CD8-positive, alpha-beta memory T cell (primary cell): ENCODE measurements around the gene ANO6. TPM values are rescaled to one million over a fixed set of nuclear protein-coding genes. Genes with fewer than 3 reads are reported as not detected.

Source experiments
- CTCF ChIA-PET: fragments of 350-600 bp; sonication (Branson Sonifier 250); formaldehyde crosslinking; loops from one replicate; lab custom pipeline; 2021; ENCODE audit warnings: antibody characterized with exemption; lab: Charles Lee
- POLR2A ChIA-PET: fragments of 350-600 bp; sonication (Branson Sonifier 250); formaldehyde crosslinking; loops from one replicate; lab custom pipeline; 2021; ENCODE audit warnings: antibody characterized with exemption; lab: Charles Lee
- DNase-seq, 5 donors: peaks; one replicate each; pipeline versions ENCODE4 v3.0.0 to v3.0.0-alpha.2; 2020 to 2022; ENCODE audit warnings: mixed read lengths in 1 of 5
- H3K27ac ChIP-seq: one replicate; pipeline ENCODE4 v1.7.0; 2013; ENCODE audit warnings: low read depth, mild to moderate bottlenecking, low read length, moderate library complexity
- H3K27me3 ChIP-seq: 2 replicates; pipeline ENCODE4 v1.7.0; 2013; ENCODE audit warnings: low read length, mild to moderate bottlenecking; ENCODE audit not compliant: insufficient read depth, poor library complexity, severe bottlenecking
- H3K36me3 ChIP-seq: 2 replicates; pipeline ENCODE4 v1.7.0; 2013; ENCODE audit warnings: mild to moderate bottlenecking, low read length, moderate library complexity; ENCODE audit not compliant: insufficient read depth
- H3K4me1 ChIP-seq: 2 replicates; pipeline ENCODE4 v1.7.0; 2013; ENCODE audit warnings: mild to moderate bottlenecking, low read length, moderate library complexity; ENCODE audit not compliant: insufficient read depth
- H3K4me3 ChIP-seq: 2 replicates; pipeline ENCODE4 v1.7.0; 2013; ENCODE audit warnings: mild to moderate bottlenecking, low read length
- H3K9me3 ChIP-seq: 2 replicates; pipeline ENCODE4 v1.7.0; 2013; ENCODE audit warnings: mild to moderate bottlenecking, low read length
- H3K27ac Mint-ChIP-seq, 8 donors: one replicate each; pipeline ENCODE4 v1.8.0; 2020 to 2021; ENCODE audit warnings: mixed read lengths in 8 of 8, mild to moderate bottlenecking in 6 of 8, inconsistent platforms in 3 of 8, moderate library complexity in 3 of 8
- H3K27me3 Mint-ChIP-seq, 2 donors: one replicate each; pipeline ENCODE4 v1.8.0; 2020 to 2021; ENCODE audit warnings: mixed read lengths in 2 of 2, mild to moderate bottlenecking in 1 of 2, moderate library complexity in 1 of 2
- H3K36me3 Mint-ChIP-seq, 3 donors: one replicate each; pipeline ENCODE4 v1.8.0; 2020 to 2021; ENCODE audit warnings: mixed read lengths in 3 of 3, inconsistent platforms in 1 of 3, mild to moderate bottlenecking in 1 of 3
- H3K4me1 Mint-ChIP-seq, 3 donors: one replicate each; pipeline ENCODE4 v1.8.0; 2020 to 2021; ENCODE audit warnings: mixed read lengths in 3 of 3, inconsistent platforms in 1 of 3, mild to moderate bottlenecking in 1 of 3
- H3K4me3 Mint-ChIP-seq, 7 donors: one replicate each; pipeline ENCODE4 v1.8.0; 2020 to 2021; ENCODE audit warnings: mixed read lengths in 7 of 7, mild to moderate bottlenecking in 6 of 7, moderate library complexity in 4 of 7, inconsistent platforms in 2 of 7
- H3K9me3 Mint-ChIP-seq, 5 donors: one replicate each; pipeline ENCODE4 v1.8.0; 2020 to 2022; ENCODE audit warnings: mixed read lengths in 5 of 5, mild to moderate bottlenecking in 3 of 5, moderate library complexity in 2 of 5, inconsistent platforms in 1 of 5
- polyA plus RNA-seq: library from polyadenylated mRNA; unstranded; fragments of 300-500 nt; fragmentation: Illumina TruSeq; gene quantifications from one replicate; pipeline ENCODE4 v1.2.3, GENCODE V29; 2021
- total RNA-seq, 2 experiments: library from RNA; stranded (reverse); gene quantifications; one replicate each; pipeline ENCODE4 v1.2.3, GENCODE V29; 2021

ANO6 gene
- total and polyA plus RNA-seq, 3 experiments from 2014 or later = 19.7 to 26.1 (median 20.0) TPM

- Mint-ChIP-seq H3K27ac (no peak overlapping the region), H3K27me3 (no peaks in the 10 kb centered on the region), H3K4me3 (no peak overlapping the region), H3K36me3 (peaks cover 0 to 7% (median 2%) of the 10 kb centered on the region in 3 donors), H3K4me1 (peaks cover 17 to 43% (median 35%) of the 10 kb centered on the region in 3 donors), H3K9me3 (no peaks in the 10 kb centered on the region)
- Histone ChIP-seq H3K9me3 (no peaks in the 10 kb centered on the region), H3K36me3 (no peaks in the 10 kb centered on the region), H3K4me3 (no peak overlapping the region), H3K27ac (no peak overlapping the region), H3K27me3 (no peaks in the 10 kb centered on the region), H3K4me1 (peaks cover 7% of the 10 kb centered on the region)
- POLR2A ChIA-PET = no interaction called here
- no peak for DNase-seq
- CTCF ChIA-PET = no interaction called here
Observed at GRCh38 chr12:45247589-45247988, 31.7 kb downstream of the ANO6 start.

- CTCF ChIA-PET = no interaction called here
- no peak overlapping the region for H3K27ac ChIP-seq
- Mint-ChIP-seq H3K9me3 (no peaks in the 10 kb centered on the region), H3K36me3 (peaks cover 0 to 7% (median 3%) of the 10 kb centered on the region in 3 donors), H3K27me3 (no peaks in the 10 kb centered on the region), H3K4me3 (no peak overlapping the region), H3K4me1 (peaks cover 17 to 43% (median 35%) of the 10 kb centered on the region in 3 donors), H3K27ac (no peak overlapping the region)
- H3K4me1 ChIP-seq = peaks cover 7% of the 10 kb centered on the region
- H3K27me3 ChIP-seq = no peaks in the 10 kb centered on the region
- H3K4me3 ChIP-seq = no peak overlapping the region
- H3K36me3 ChIP-seq = no peaks in the 10 kb centered on the region
- DNase-seq = no peak
- no peaks in the 10 kb centered on the region for H3K9me3 ChIP-seq
- POLR2A ChIA-PET = no interaction called here
Observed at GRCh38 chr12:45248095-45248494, 32.2 kb downstream of the ANO6 start.

DNA sequence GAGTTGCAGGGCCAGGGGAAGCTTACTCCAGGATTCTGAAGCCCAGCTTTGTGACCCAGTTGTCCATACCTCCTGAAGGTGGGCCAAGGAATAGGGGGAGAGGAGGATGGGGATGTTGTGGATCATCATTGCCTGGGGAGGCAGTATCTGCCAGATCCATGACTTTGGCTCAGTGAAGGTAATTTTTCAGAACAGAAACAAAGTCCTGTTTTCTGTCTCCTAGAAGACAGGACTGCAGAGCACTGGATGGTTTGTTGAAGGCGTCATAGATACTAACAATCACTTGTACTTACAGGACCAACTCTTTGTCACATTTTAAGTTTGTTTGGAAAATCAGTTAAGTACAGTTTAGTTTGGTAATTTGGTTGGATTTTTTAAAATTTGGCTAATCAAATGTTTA is 38.4 kb downstream of the ANO6 start:
- Histone ChIP-seq H3K27me3 (no peaks in the 10 kb centered on the region), H3K4me3 (no peak overlapping the region), H3K27ac (no peak overlapping the region), H3K9me3 (no peaks in the 10 kb centered on the region), H3K4me1 (no peaks in the 10 kb centered on the region), H3K36me3 (no peaks in the 10 kb centered on the region)
- no peak overlapping the region for H3K4me3 Mint-ChIP-seq
- DNase-seq = no peak
- ChIA-PET CTCF (no interaction called here), POLR2A (no interaction called here)
- no peak overlapping the region for H3K27ac Mint-ChIP-seq
- peaks cover 21 to 38% (median 36%) of the 10 kb centered on the region in 3 donors for H3K4me1 Mint-ChIP-seq
- H3K27me3 Mint-ChIP-seq = no peaks in the 10 kb centered on the region
- no peaks in the 10 kb centered on the region for H3K9me3 Mint-ChIP-seq
- peaks cover 0 to 10% (median 0%) of the 10 kb centered on the region in 3 donors for H3K36me3 Mint-ChIP-seq

DNA sequence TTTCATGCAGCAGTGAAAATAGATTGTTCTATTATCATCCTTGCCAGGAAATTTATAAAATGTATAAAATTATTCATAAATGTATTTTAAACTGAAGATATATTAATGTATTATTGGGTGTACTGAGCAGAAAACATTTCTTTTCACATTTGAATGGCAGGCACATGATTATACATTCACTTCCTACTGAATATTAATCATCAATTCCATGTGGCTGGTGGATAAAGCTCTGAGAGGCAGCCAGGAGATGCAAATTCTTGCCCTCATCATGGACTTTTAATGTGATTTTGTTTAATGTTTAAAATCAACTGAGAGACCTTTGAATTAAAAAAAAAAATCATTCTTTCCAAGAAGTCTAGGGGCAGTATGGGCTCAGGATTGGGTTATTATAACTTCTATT is 40.8 kb downstream of the ANO6 start:
- Histone ChIP-seq H3K36me3 (no peaks in the 10 kb centered on the region), H3K27me3 (no peaks in the 10 kb centered on the region), H3K27ac (no peak overlapping the region), H3K4me3 (no peak overlapping the region), H3K4me1 (no peaks in the 10 kb centered on the region), H3K9me3 (no peaks in the 10 kb centered on the region)
- H3K27me3 Mint-ChIP-seq = no peaks in the 10 kb centered on the region
- CTCF ChIA-PET = no interaction called here
- peaks cover 26 to 51% (median 48%) of the 10 kb centered on the region in 3 donors for H3K4me1 Mint-ChIP-seq
- peaks cover 0 to 9% (median 0%) of the 10 kb centered on the region in 3 donors for H3K36me3 Mint-ChIP-seq
- H3K27ac Mint-ChIP-seq = peak overlapping the region in 2 of 8 donors; percentile 18 to 43
- H3K4me3 Mint-ChIP-seq = no peak overlapping the region
- POLR2A ChIA-PET = no interaction called here
- no peak for DNase-seq
- no peaks in the 10 kb centered on the region for H3K9me3 Mint-ChIP-seq

GRCh38 chr12:45257185-45257930 is 41.5 kb downstream of the ANO6 start:
- no peaks in the 10 kb centered on the region for H3K4me1 ChIP-seq
- H3K4me3 ChIP-seq = no peak overlapping the region
- Mint-ChIP-seq H3K9me3 (no peaks in the 10 kb centered on the region), H3K27ac (peak overlapping the region in 2 of 8 donors; percentile 18 to 43), H3K27me3 (no peaks in the 10 kb centered on the region), H3K4me3 (peak overlapping the region in 4 of 7 donors; percentile 8 to 60 (median 34)), H3K36me3 (peaks cover 0 to 8% (median 0%) of the 10 kb centered on the region in 3 donors), H3K4me1 (peaks cover 28 to 51% (median 45%) of the 10 kb centered on the region in 3 donors)
- DNase-seq = no peak
- H3K27me3 ChIP-seq = no peaks in the 10 kb centered on the region
- no peaks in the 10 kb centered on the region for H3K36me3 ChIP-seq
- ChIA-PET POLR2A (no interaction called here), CTCF (no interaction called here)
- H3K9me3 ChIP-seq = no peaks in the 10 kb centered on the region
- H3K27ac ChIP-seq = no peak overlapping the region

DNA sequence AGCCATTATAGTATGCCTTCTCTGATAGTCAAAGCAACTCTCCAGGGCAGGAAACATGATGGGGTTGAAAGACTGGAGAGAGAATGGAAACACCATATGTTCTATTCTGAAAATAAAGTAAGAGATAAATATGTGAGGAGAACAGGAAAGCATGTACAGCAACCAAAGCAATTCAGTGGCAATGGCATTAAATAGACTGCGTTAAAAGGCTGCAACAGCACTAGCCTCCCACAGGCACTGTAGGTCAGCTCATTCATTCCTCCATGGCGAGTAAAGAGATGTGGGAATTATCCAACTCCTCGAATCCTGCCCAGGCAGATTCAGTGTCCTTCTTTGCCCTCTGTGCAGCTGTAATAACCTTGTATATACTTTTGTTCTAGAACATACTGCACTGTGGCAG is 43.8 kb downstream of the ANO6 start:
- Mint-ChIP-seq H3K27me3 (no peaks in the 10 kb centered on the region), H3K27ac (no peak overlapping the region), H3K4me1 (peaks cover 29 to 52% (median 46%) of the 10 kb centered on the region in 3 donors), H3K9me3 (no peaks in the 10 kb centered on the region), H3K4me3 (no peak overlapping the region), H3K36me3 (peaks cover 0 to 6% (median 0%) of the 10 kb centered on the region in 3 donors)
- no peaks in the 10 kb centered on the region for H3K27me3 ChIP-seq
- POLR2A ChIA-PET = no interaction called here
- H3K27ac ChIP-seq = no peak overlapping the region
- CTCF ChIA-PET = interaction anchor here (0.9 kb wide), 1 partner anchor 9 kb away, joined by 4 read pairs; no protein-coding TSS in a partner anchor
- no peaks in the 10 kb centered on the region for H3K36me3 ChIP-seq
- H3K9me3 ChIP-seq = no peaks in the 10 kb centered on the region
- H3K4me1 ChIP-seq = no peaks in the 10 kb centered on the region
- no peak for DNase-seq
- no peak overlapping the region for H3K4me3 ChIP-seq

DNA sequence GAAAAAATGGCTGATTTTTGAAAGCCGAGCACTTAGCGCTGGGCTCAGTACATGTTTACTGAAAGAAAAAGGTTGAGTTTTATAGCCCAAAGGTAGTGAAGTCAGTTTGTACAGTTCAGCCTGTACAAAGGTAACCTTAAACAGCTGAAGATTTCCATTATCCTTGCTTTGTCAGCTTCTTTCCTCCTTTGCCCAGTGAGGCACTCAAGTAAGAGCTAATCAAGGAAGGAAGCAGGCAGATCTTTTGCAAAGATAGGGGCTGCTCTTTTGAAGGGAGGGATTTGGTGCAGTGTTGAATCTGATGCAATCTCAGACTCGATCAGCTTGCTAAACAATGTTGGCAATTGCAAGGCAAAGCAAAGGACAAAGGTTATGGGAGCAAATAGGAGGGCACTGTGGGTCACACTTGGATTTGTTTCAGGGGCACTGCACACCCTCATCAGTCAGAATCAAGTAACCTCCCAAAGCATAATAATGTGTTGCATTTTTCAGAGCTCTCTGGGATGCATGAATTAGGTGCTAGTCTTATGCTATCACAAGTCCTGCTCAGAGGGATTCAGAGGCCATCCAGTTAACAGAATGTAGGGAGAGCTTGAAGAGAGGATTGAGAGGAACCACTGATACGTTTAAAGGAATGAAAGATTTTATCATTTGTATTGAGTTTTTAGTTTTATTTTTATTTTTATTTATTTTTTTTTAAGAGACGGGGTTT is 44.4 kb downstream of the ANO6 start:
- no peak overlapping the region for H3K4me3 Mint-ChIP-seq
- Histone ChIP-seq H3K36me3 (no peaks in the 10 kb centered on the region), H3K27ac (no peak overlapping the region), H3K27me3 (no peaks in the 10 kb centered on the region), H3K4me3 (no peak overlapping the region), H3K9me3 (no peaks in the 10 kb centered on the region), H3K4me1 (no peaks in the 10 kb centered on the region)
- DNase-seq = no peak
- no peaks in the 10 kb centered on the region for H3K27me3 Mint-ChIP-seq
- peaks cover 0 to 6% (median 0%) of the 10 kb centered on the region in 3 donors for H3K36me3 Mint-ChIP-seq
- H3K4me1 Mint-ChIP-seq = peaks cover 29 to 53% (median 48%) of the 10 kb centered on the region in 3 donors
- CTCF ChIA-PET = interaction anchor here (0.9 kb wide), 1 partner anchor 8 kb away, joined by 4 read pairs; no protein-coding TSS in a partner anchor
- H3K27ac Mint-ChIP-seq = peak overlapping the region in 1 of 8 donors; percentile 20
- POLR2A ChIA-PET = no interaction called here
- no peaks in the 10 kb centered on the region for H3K9me3 Mint-ChIP-seq

GRCh38 chr12:45260854-45261253 is 45.0 kb downstream of the ANO6 start:
- Histone ChIP-seq H3K4me3 (no peak overlapping the region), H3K9me3 (no peaks in the 10 kb centered on the region), H3K27ac (no peak overlapping the region), H3K4me1 (no peaks in the 10 kb centered on the region), H3K27me3 (no peaks in the 10 kb centered on the region), H3K36me3 (no peaks in the 10 kb centered on the region)
- POLR2A ChIA-PET = no interaction called here
- Mint-ChIP-seq H3K27me3 (no peaks in the 10 kb centered on the region), H3K4me1 (peaks cover 31 to 56% (median 50%) of the 10 kb centered on the region in 3 donors), H3K9me3 (no peaks in the 10 kb centered on the region), H3K27ac (peak overlapping the region in 2 of 8 donors; percentile 20 to 41), H3K36me3 (peaks cover 0 to 6% (median 0%) of the 10 kb centered on the region in 3 donors), H3K4me3 (no peak overlapping the region)
- no peak for DNase-seq
- CTCF ChIA-PET = no interaction called here
